Stimulated activated CD4-positive, alpha-beta T cell treated with anti-CD3 and anti-CD28 coated beads, Interleukin-2, amount 100 ng/mL, for 48 hours (primary cell): Measurements from ENCODE around the gene ASPG.
"Not testable (repeated sequence)": the region's sequence is repeated elsewhere in the genome, so short reads cannot be mapped to it uniquely, and the experiment has no call there.

Experiments
- DNase-seq, 2 donors: peaks; one replicate each; pipeline ENCODE4 v3.0.0-alpha.2; 2020

The ASPG gene

GRCh38 chr14:104150136-104151025 lies 64.9 kb downstream of the ASPG start:
- no peak for DNase-seq

DNA sequence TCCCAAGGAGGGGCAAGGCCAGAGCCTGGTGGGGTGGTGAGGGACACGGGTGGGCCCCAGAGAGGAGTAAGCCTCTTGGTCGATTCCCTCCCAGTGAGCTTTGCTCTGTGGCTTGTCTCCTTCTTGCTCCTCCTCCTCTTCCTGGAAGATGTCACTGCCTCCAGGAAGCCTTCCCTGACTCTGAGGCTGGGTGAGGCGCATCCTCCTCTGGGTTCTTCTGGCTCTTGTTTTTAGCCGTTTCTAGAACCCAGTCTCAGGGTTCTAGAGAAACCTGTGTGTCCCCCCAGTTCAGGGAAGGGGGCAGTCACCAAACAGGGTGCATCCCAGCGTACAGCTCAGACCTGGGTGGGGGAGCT lies 65.5 kb downstream of the ASPG start:
- DNase-seq: no peak

GRCh38 chr14:104151566-104152245 lies 66.2 kb downstream of the ASPG start:
- no peak for DNase-seq

GRCh38 chr14:104152246-104152575 lies 66.7 kb downstream of the ASPG start:
- no peak for DNase-seq

- no peak for DNase-seq
Observed at GRCh38 chr14:104152686-104153393, 67.3 kb downstream of the ASPG start.

- DNase-seq: not testable (repeated sequence)
Observed at GRCh38 chr14:104153394-104153755, 67.9 kb downstream of the ASPG start.

DNA sequence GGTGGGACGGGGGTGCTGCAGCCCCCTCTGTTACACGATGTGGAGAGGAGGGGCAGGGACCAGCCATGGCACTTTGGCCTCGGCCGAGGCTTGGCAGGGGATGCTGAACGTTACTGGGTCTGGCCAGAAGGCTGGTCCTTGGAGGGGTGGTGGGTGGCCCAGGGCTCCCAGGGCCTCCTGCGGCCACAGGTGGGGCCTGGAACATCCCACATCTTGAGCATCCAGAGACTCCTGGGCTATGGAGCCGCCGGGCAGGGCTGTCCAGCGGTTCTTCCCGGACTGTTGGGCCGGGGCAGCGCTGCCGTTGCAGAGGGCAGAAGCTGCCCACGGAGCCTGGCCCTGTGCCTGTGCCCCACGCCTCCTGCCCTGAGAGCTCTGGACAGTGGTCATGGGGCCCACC lies 68.7 kb downstream of the ASPG start:
- no peak for DNase-seq

DNA sequence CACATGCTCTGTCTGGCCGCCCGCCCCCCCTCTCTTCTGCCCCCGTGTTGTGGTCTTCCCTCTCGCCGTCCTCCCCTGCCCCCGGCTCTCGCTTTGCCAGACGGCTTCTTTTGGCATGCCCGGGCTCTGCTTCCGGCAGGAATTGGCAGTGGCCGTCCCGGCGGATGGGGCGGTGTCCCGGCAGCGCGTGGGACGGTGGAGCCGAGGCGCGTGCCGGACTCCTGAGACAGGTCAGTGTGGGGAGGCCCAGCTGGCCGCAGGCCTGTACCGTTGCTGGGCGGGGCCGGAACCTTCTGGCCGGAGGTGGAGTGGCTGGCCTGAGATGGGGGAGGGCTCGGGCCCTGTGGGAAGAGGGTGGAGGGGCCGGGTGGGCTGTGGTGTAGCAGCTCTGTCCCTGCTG lies 70.0 kb downstream of the ASPG start:
- no peak for DNase-seq

DNA sequence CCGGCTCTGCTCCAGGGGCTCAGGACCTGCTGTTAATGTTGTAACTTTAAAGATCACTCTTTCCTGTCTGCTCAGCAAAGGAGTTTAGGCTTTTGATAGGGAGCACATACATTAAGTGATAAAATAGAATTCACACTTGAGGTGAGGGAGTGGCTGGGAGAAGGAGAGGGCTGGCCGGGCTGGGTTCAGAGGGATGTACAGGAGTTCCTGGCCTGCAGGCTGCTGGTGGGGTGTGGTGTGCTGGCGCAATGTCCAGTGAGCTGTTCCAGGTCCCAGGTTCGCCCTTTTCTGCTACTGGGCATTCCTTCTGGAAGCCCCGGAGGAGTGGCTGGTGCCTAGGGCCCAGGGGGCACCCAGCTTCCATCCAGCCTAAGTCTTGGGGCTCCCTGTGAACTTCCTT lies 70.6 kb downstream of the ASPG start:
- DNase-seq: no peak

DNA sequence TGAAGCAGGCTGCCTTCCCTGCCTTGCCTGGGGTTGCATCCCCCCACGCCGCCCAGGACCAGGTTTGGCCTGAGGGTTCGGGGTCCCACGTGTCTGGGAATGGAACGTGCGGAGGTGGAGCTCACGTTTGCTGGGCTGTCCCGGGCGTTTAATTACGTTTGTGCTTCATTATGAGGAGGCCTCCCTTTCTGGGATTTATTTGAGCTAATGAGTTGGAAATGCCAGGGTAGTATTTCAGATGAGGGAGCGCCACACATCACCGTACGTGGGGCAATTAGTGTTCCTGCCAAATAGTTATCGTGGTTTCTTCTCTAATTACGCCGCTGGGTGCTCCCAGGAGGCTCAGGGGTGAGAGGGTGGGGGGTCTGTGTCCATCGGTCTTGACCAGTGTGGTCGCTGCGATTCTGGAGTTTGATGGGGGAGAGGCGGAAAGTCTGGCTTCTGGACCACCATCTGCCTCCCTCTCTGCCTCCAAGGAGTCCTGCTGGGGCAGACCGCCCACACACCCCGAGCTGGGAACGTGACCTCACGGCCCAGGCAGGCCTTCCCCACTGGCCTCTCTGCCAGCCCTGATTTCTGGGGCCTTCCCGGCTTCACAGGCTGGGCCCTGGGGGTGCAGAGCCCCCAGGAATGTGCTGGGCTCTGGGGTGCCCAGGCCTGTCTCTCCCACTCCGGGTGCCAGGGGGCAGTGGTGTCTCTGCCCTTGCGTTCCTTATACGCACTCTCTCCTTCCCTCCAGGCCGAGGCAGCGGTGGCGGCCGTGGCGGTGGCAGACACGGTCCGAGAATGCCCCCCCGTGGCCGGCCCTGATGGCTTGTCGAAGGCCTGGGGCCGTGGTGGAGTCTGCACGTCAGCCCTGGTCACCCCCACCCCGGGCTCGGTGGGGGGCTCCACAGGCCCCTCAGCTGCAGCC lies 71.8 kb downstream of the ASPG start:
- DNase-seq: no peak

DNA sequence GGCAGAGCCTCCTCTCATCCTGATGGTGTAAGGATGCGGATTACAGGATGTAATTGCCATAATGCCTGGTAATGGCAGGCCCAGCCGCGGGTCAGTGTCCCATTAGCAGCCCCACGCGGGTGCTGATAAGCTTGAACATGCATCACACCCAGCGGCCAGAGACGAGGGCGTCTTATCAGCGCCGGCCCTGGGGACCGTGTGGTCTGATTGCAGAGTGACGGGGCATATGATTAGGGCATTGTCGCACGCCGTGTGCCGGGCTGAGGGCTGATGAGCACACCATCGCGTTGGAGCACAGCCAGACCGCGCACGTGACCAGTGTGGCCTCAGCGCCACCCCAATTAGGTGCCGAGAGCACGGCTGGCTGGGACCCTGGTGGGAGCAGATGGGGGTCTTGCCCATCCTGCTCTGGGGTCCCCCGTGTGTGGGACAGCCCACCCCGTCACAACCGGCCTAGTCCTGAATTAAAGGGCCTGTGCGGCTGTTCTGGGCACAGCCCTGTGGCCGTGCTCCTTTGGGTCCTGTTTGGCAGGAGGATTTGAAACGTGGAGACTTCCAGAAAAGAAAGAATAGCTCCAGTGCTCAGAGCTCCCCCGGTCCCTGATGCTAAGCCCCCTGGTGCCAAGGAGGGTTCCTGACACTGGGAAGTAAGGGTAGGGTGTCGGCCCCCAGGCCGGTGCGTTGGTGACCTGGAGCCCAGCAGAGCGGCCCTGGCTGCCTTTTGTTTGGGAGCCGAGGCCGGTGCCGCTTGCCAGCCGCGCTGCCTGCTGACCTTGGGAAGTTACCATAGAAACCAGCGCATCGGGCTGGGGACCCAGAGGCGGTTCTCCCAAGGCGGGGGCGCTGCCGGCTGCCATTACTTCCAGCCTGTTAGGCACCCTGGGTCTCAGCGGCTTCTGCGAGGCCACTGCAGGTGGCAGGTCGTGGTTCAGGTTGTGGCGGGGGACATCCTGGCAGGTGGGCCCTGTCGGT lies 73.6 kb downstream of the ASPG start:
- DNase-seq: no peak

DNA sequence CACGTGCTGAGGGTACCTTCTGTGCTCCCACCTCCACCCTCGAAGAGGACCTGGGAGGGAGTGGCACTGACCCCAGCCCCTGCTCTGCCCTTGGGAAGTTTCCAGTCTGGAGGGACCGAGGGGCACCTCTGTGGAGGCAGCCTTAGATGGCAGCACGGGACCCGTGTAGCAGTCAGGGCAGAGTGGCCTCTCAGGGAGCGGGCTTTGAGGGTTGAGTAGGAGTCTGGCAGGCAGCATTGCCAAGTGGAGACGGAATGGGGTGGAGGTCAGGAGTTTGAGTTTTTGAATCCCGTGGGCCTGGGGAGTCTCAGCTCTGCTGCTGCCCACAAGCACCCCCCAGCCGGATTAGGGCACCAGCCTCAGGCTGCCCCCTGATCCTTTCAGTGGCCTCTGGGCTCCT lies 74.5 kb downstream of the ASPG start:
- no peak for DNase-seq

DNA sequence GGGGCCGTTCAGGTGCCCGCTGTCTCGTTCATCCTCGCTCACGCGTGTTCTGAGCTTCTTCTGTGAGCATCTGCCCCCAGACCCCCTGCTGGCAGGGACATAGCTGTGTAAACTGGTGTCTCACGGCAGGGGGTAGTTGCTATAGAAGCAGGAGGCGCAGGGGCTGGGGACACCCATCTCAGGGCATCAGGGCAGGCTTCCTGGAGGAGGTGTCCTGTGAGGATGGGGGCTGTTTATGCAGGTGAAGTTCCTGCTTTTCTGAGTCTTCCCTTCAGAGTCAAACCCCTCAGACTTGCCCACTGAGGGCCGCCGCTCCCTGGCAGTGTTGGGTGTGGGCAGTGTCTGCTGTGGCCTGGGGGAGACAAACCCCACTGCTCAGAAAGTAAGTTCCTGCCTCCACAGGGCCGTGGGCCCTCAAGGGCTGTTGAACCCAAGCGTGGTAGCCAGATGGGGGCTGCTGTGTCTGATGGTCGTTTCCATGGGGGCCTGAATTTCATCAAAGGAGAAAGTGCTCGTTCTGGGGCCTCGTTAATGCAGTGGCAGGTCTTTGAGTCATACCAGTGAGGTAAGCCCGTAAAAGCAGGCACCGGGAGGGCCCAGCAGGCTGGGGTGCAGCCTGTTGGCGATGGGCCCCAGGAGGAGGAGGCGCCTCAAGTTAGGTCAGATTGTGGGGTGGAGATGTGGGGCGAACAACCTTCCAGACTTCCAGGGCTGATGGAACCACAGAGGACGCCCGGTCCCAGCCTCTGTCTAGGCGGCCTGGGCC lies 76.3 kb downstream of the ASPG start:
- no peak for DNase-seq

DNA sequence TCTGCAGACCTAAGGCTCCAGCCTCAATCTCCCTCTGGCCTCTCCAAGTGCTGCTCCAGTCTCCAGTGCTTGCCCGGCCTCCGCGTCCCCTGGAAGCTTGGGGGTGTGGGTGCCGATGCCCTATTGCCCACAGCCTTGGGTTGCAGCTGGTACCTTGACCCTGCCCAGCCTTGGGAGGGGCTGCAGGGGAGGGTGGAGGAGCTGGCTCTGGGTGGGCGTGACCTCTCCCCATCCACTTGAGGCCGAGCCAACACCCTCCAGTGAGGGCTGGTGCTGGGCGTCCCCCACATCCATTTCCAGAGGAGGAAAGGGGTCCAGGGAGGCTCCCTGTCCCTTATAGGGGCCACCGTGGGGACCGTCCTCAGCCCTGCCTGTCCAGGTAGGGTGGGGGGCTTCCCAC lies 77.0 kb downstream of the ASPG start:
- no peak for DNase-seq

- DNase-seq: no peak
Observed at GRCh38 chr14:104163541-104163940, 78.0 kb downstream of the ASPG start.

DNA sequence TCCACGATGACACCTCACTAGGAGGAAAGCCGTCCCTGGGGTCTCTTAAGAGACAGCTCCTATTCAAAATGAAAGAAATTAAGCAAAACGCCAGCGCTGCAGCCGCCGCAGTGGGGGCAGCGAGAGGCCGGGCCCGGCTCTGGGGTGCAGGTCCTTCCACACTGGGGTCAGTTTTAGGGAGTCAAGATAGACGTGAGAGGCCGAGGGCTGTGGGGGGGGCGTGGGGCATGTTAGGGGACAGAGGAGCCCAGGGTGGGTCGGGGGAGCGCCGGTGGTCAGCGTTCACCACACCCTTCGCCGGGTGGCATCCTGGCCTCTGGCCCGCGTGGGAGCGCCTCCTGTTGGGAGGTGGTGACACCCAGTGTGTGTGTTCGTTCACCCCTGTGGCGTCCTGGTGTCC lies 78.5 kb downstream of the ASPG start:
- DNase-seq: no peak

- no peak for DNase-seq
Observed at GRCh38 chr14:104164512-104164911, 79.0 kb downstream of the ASPG start.
